ENCODE data around the gene TMEM255A.

TMEM255A gene

DNA sequence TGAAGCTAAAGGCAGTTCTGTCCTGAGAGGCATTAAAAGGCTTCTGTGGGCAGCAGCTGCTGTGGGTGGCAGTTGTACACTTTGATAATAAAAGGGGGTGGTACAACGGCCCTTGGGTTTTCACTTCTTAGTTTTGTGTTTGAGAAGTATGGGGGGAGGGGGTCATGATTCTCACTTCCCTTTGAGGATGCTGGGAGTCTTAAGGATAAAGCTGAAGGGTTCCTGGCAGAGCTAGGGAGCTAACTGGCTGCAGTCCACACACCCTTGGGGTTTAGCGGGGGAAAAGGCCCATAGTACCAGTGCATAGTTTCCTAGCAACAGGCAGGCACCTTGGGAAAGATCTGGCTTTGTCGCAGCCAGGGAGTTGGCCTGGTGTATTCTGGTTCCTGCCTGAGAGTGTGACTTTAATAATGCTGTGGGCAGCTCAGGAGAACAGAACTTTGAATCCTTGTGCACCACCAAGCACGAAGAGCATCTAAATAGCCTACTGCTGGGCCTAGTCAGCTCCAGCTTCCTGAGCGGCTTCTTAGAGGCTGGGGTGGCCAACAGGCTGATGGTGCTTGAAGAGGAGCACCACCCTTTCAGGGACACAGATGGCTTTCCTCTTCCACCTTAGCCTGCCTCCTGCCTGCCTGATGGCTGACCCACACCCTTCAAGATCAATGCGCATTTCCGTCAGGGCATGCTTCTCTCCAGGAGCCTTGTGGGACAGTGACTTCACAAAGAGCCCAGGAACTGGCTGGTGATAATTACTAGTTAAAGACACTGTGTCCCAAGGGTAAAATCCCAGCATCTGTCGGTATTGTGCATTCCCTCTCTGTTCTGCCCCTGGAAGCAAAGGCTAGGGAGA is 48.2 kb downstream of the TMEM255A start:
- DNase-seq: no peak

DNA sequence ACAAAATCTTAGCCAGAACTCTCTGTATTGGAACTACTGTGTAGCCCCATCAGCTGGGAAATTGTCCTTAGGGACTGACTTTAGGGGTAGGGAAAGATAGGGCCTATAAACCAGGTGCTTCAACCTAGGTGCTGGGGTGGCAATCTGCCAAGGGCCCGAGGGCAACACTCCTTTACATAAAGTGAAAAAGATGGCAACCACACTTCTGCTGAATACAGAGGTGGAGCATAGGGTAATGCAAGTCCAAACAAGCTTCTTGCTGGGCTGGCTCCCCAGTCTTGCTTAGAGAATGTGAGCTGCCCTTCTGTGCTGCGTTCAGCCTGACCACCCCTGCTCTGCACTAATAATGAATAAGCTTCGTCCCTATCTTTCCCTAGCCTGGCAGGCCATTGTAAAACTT is 50.9 kb downstream of the TMEM255A start:
- no peak for DNase-seq

DNA sequence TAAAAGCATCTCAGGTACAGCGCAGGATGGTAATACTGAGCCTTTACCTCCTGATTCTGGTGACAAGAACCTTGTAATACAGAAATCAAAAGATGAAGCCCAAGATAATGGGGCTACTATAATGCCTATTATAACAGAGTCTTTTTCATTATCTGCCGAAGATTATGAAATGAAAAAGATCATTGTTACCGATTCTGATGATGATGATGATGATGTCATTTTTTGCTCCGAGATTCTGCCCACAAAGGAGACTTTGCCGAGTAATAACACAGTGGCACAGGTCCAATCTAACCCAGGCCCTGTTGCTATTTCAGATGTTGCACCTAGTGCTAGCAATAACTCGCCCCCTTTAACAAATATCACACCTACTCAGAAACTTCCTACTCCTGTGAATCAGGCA is 57.5 kb downstream of the TMEM255A start:
- DNase-seq: no peak

DNA sequence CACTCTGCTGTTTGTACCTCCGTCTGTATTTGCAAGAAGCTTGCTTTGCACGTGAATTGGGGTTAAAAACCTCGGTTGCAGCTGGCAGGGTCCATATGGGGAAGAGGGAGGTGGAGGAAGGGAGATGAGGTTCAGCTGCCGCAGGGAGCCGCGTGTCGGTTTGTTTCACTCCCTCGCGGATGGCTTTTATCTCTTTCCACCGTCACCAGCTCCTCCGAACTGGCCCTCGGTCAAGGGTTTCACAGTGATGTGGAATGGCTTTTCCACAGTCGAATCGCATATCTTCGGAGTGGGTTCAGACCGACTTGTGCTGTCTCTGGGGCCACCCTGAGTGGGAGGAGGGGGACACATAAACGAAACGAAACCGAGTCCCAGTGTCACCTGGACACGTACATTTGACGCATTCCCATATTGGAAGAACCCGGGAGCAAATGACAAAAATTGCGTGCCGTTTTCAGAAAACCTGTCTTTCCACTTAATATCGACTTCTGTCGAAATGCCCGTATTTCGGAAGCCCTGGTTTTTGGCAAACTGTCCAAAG is 59.7 kb downstream of the TMEM255A start:
- no peak for DNase-seq

DNA sequence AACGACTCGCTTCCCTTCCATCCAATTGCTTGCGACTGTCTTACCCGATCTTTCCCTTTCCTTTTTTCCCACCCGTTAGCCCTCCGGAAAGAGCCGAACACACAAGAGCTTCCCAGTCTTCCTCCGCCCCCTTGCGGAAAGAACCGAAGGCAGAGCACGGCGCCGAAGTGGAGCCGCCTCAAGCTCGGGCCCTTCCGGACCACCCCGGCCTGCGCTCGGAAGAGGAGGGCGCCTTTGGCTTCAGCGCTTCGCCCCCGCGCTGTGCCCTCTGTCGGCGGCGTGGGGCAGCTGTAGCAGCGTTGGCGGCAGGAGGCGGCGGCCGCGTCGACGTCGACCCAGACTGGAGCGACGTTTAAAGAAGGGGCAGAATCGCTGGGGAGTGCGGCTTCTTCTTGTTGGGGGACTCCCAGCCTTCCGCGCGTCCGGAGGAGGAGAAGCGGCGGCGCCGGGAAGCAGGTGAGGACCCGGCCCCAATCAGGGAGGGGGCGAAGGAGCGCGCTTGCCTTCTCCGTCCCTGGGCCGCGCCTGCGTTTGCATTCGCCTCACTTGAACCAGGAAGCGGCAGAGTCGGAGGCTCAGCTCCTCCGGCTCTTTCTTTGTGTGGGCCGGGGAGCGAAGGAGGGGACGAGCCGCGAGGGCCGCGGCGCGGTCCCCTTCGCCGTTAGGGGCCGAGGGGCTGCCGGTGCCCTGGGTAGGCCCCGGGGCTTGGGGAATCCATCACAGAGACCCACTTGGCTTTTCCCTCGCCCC is 60.6 kb downstream of the TMEM255A start, which contains the start of gene ZBTB33:
ZBTB33 (plus strand) TSS at position 291 of the 750 bp plus-strand sequence. CDS start 2,604 bp downstream, outside the sequence.
- peak; percentile 72 for DNase-seq

DNA sequence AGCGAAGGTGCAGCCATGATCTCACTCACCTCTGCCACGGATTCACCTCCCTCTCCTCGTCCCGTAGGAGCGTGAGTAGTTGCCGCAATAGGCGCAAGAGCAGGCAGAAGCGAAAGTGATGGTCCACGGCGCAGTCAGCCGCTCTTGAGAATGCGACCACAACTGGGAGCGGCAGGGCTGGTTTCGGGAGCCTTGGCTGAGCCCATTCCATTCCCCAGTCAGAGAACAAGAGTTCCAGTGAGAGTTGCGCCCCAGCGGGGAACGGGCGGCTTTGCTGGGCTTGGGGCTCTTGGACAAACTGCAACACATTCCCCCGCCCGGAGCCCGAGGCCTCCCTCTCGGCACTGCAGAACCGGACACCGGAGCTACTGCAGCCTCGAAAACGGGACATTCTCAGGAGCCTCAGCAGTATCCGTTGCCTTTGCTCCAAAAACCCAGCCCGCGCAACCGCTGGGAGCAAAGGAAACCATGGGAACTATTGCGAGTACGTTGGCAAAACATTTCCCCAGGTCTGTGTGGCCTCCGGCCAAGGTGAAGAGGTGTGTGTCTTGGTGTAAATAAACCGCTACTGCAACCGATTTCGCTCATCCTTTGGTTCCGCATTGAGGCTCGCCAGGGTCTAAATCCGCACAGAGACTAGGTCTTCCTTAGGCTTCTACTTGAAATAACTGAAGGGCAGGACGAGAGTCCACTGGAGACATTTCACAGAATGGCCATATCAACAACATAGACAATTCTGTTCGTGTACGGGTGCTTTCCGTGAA is 66.3 kb downstream of the TMEM255A start:
- DNase-seq: peak; percentile 29

DNA sequence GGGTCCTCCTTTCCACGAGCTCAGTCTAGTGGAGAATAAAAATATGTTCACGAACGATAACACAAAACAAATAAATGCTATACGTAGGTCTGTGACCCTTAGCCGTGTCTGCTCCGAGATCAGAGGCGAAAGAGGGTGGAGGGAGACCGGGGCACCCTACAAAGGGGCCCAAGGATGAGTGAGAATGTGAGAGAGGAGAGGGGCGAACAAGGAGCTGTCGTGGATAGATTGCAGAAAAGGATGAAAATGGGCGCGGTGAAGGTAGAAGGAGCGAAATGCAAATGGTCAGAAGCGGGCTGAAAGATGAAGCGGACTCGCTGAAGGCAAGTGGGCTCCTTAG is 66.9 kb downstream of the TMEM255A start:
- DNase-seq: no peak

DNA sequence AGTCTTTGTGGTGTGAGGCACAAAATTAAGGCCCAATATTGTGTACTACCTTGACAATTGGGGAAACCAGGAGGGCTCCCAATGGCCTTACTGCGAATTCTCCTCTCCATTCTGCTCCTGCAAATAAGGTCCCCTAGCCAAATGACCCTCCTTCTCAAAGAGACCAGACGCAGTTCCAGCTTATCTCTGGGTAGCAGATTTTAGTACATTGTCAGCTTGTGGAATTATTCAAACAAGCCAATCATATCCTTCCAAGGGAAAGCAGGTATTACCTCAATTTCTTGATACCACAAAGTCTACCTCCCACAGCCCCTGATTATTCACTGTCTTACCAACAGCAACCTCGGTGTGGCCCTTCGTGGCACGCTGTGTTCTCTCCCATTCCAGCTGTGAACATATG is 68.4 kb downstream of the TMEM255A start:
- DNase-seq: no peak

DNA sequence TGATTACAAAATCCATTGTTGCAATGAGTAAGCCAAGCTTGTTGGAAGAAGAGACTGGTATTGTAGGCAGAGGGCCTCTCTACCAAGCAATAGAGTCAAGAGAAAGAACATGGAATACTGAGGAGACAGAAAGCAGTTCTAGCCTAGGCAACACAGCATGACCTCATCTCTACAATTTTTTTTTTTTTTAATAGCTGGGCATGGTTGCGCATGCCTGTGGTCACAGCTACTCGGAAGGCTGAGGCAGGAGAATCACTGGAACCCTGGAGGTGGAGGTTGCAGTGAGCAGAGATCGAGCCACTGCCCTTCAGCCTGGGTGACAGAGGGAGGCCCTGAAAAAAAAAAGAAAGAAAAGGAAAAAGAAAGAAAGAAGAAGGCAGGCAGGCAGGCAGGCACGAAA is 72.3 kb downstream of the TMEM255A start:
- no peak for DNase-seq

DNA sequence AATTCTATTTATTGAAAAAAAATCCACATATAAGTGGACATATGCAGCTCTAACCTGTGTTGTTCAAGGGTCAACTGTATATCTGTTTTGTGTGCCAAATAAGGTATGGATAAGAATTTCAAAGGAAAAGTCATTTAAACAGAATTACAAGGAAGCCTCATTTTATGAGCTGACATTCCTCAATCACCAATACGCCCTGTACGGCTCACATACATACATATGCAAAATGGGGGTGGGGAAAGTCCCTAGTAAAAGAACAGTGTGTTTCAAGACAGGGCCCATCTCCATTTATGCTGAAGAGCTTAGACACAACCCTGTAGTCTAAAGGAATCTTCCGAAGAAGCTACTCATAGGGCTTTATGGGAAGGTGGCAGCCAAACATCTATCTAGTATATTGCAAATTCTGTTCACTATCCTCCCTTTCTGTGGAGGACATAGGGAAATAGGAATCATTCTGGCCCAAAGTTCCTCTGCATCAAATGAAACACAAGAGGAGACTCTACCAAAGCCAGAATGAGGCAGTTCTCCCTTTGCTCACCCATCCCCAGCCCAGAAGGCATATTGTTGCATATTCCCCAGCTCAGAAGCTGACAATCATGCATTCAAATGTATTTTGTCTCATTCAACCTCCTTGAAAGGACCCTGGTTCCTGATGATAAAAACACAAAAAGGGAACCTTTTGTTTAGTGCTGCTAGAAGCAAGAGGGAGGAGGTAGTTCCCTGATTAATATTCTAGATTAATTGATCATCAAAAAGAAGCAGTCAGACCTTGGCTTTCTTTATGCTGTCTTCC is 74.4 kb downstream of the TMEM255A start:
- no peak for DNase-seq

DNA sequence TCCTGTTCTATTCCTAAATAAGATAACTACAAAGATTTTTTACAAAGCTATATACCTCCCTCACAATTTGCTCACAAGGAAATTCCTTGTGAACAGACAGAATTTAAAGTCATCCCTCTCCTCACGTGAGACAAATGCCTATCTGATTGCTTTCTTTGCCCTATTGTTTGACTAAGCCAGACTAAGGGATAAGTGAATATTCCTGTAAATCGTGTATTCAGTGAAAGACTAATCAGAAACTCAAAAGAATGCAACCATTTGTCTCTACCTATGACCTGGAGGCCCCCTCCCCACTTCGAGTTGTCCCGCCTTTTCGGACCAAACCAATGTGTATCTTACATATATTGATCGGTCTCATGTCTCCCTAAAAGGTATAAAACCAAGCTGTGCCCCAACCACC is 76.0 kb downstream of the TMEM255A start:
- DNase-seq: no peak

DNA sequence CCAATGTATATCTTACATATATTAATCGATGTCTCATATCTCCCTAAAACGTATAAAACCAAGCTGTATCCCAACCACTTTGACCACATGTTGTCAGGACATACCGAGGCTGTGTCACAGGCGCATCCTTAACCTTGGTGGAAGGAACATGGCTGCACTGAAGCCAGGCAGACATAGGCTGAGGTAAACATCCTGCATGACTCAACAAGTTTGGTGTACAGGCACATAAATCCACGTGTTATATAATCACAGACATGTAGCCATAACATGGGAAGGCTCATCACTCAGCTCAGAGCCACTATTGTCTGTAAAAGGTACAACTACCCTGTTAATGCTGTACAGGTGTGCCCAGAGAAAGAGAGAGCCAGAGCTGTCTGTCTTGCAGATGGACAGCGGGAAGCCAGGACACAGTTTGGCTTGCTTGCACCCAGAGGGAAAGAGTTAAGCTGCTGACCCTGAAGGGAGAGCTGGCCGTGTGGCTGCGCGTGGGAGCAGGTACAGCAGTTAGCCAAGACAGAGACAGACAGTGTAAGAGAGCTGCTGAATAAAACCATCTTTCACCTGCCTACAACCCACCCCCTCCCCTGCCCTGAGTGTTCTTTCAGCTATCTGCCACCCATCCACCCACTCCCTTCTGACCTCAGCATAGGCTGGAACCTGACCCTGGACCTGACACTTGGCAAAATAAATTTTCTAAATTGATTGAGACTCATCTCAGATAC is 82.9 kb downstream of the TMEM255A start:
- no peak for DNase-seq

DNA sequence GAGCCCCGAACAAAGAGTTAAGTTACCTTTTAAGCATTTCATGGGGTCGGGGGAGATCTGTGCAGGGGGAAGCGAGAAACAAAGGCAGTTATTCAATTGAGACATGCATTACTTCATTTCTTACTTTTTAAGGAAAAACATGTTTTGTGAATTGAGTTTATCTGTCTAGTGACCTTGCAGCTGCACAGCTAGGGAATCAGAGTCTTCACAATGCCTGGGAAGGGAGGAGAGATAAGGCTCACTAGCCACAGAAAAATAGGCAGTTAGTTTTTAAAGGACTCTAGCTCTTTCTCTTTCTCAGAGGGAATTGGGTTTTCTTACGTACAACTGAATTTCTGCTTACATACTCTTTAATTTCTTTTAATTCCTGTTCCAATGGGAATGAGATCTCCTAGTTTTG is 86.9 kb downstream of the TMEM255A start:
- no peak for DNase-seq

DNA sequence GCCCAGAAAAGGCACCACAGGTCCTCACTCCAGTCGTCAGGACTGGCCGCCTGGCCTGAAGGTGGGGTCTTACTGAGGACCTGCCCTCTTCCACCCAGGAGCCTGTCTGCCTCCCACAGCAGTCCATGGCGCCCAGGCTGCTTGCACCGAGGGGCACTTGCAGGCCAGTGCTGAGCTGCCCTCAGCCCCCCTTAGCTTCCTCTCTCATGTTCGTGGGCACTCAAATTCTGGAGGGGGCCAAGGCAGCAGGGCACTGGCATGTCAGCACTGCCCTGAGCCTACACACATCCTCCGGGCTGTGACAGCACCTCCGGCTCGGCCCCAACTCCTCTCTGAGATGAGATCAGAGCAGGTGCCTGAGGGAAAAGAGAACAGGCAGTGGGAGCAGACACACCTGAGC is 87.9 kb downstream of the TMEM255A start:
- no peak for DNase-seq

DNA sequence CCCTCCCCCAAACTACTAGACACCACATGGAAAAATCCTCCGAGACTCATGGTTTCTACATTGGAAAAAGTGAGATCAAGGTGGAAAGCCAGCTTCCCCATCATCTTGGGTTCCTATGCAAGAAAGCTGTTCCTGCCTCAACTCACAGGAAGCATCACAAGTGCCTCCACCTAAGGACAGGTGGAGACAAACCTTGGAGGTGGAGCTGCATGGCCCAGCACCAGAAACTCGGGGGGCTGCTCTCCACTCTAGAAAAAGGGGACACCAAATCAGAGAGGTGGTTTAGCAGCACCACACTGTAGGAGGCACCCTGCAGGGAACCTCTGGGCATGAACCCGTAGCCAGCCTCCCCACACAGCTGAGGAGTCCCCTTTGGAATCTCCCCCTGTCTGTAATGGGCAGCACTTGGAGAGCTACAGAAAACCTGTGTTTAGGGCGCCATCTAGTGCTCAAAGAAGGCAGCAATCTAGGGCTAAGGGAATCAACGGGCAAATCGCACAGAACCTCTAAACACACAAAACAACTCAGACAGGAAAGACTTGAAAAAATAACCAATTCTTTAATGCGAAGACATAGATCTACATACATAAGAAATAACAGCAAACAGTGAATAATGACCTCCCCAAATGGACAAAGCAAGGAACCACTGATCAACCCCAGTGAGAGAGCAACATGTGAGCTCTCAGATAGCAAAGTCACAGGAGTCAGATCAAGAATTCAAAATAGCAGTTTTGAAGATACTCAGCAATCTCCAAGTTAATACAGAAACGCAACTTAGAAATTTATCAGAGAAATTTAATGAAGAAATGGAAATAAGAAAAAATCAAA is 97.6 kb downstream of the TMEM255A start:
- DNase-seq: no peak
